HuH-7.5 (cell line): ENCODE data around the gene APOL5.

Experiments used
- DNase-seq: peaks from one replicate; pipeline ENCODE4 v3.0.0; 2011; ENCODE audit warnings: low spot score

APOL5 gene

DNA sequence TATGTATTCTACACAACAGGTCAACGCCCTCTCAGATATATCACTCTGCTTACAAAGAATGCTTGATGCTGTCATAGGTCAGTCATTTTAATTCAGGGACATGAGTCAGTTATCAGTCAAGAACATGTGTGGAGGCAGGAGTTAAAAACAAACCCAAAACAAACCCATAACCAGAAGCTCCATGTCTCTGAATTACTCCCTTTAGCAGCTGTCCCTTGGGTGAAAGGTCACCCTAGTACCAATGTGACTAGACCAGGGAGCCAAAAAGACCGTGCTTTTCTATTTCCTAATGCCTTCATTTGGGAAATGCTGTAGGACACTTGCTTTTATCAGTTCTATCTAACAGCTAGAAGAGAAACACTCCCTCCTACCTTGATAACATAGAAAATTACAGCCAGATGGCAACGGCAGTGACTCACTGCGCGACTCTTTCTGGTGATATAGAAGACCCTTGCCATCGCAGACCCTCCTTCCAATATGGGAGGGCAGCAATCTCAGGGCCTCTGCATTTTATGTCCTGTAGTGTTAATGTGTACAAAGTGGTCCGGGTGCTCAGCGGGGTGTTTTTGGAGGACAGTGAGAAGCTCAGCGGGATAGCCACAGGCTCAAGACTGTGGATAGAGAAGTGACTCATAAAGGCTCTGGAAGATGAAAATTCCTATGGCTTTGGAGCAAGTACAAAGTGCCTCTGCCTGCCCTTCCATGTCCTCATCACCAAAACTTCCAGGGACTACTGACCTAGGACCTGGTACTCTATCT is 24.8 kb downstream of the APOL5 start:
- DNase-seq, result no peak

- no peak for DNase-seq
These were observed 25.7 kb downstream of the APOL5 start for GRCh38 chr22:35743326-35743860.

DNA sequence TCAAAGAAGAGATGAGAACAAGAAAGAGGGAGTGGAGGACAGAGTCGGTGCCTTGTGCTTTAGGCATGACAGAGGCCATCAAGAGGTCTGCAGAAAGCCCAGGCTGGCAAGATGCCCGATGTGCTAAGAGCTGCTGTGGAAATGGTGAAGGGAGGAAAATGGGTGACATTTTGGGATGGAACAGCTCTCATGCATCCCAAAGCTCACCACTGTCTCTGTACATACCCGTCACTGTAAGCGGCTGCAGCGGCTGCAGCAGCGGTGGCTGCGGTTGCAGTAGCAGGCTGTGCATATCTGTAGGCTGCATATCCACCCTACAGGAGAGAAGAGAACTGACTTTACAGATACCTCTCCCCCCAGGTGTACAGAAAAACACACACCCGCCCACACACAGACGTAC is 28.6 kb downstream of the APOL5 start:
- DNase-seq, result no peak

GRCh38 chr22:35746946-35747703 is 29.5 kb downstream of the APOL5 start:
- no peak for DNase-seq

- DNase-seq, result no peak
These were observed 32.1 kb downstream of the APOL5 start for GRCh38 chr22:35749808-35750207.

GRCh38 chr22:35752006-35752862 is 34.6 kb downstream of the APOL5 start:
- no peak for DNase-seq

DNA sequence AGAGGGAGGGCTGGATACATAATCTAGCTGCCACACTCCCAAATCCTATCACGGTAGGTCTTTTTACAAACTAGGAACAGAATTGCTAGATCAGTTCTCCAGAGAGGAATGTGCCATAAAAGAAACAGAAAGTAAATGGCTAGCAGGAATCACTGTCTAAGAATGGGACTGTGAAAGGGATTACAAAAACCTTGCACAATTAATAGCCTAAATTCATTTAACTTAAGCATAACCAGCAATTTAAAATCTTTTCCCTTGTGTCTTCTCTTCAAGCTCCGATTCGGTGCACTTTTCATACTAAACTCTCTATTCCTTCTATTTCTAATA is 35.2 kb downstream of the APOL5 start:
- DNase-seq, result no peak

- DNase-seq, result no peak
These were observed 37.1 kb downstream of the APOL5 start for GRCh38 chr22:35754761-35755160.

DNA sequence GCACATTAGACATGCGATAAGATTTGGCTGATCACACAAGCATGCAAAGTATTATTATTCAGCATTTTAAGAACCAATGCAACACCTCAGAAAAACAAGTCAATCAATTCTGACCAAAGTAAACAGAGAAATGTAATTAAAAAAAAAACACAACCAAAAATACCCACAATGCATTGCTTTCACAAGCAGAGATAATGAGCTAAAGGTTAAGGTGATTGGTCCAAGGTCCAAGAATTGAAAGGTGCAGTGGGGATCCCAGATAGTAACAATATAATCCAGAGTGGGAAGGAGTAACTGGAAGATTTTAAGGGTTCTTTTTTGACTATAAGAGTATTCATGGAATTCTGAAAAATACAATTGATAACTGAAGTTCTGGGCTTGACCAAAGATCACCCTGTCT is 39.0 kb downstream of the APOL5 start:
- no peak for DNase-seq

- no peak for DNase-seq
These were observed 40.7 kb downstream of the APOL5 start for GRCh38 chr22:35758394-35758793.

DNA sequence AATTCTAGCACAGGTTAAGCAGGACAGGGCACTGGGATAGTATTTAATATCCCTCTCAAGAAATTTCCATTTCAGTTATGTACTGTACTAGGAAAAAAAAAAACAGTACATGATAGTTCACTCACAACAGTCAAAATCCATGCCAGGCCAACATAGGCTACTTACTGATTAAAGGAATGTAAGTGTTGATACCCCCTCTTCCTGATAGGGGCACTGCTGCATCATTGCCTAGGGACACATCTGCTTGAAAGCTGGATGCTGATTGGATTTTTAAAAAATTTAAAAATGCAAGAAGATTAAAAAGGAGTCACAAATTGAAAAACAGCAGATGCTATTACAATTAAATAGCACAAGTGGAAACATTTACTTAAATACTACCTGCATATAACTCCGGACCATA is 43.4 kb downstream of the APOL5 start:
- no peak for DNase-seq

DNA sequence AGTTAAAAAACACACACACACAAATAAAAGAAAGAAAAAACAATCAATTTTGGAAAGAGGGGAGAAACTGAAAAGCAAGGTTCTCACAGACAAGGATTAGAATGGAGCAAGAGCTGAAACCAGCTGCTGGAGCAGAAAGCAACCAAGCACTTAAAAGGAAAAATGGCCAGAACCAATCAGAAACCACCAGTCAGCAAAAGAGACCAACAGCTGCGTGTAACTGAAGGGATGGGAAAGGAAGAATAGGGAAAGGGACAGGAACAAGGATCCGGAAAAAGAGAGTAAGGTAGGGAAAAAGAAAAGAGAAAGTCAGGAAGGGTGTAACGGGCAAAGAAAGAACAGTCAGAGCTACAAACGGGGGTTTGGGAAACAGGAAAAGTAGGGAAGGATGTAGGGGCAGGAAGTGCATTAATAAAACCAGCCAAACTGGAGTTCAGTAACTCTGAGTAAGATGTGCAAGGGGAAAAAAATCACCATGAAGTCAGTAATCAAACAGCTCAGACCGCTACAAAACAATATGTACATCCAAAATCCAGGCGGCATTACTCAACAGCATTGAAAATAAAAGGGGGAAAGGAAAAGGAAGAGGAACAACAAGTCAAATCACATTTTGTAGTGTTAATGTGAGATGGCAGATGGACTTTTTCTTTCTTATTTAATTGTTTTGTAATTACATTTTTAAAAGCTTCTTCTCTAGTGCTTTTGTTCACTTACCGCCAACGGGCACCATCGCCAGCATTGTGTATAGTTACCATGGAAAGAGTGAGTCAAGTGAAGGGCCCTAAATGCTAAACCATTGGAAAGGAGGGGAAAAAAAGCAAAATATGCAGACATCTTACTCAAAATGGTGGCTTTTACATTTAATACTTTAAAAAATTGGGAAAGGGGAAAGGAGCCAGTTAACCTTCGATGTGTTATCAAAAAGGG is 49.2 kb downstream of the APOL5 start:
- no peak for DNase-seq

DNA sequence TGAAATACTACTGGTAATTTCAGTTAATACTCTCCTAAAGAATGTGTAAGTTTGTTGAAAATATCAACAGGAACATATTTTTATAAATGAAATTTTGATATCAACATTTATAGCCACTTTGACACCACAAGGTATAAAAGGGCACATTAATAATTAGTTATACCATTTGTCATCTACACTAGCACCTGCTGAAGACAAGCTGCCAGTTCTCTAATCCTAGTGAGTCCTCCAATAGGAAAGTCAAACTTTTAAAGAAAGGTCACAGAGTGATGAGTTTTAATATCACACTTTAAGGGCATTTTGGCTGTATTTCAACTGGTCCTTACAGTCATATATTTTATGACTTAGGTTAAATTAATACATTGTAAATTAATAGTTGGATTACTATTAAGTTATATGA is 52.3 kb downstream of the APOL5 start:
- no peak for DNase-seq

DNA sequence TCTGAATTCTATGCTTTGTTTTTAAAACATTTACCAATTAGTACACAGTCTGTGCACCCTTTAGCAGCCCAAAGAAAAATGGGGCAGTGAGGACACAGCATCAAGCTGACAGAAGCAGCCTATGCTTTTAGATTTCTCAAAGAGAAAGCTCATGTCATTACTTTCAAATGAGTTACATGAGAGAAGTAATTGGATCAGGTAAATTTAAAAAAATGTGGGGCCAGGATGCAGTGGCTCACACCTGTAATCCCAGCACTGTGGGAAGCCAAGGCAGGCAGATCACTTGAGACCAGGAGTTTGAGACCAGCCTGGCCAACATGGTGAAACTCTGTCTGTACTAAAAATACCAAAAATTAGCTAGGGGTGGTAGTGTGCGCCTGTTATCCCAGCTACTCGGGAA is 57.7 kb downstream of the APOL5 start:
- no peak for DNase-seq

DNA sequence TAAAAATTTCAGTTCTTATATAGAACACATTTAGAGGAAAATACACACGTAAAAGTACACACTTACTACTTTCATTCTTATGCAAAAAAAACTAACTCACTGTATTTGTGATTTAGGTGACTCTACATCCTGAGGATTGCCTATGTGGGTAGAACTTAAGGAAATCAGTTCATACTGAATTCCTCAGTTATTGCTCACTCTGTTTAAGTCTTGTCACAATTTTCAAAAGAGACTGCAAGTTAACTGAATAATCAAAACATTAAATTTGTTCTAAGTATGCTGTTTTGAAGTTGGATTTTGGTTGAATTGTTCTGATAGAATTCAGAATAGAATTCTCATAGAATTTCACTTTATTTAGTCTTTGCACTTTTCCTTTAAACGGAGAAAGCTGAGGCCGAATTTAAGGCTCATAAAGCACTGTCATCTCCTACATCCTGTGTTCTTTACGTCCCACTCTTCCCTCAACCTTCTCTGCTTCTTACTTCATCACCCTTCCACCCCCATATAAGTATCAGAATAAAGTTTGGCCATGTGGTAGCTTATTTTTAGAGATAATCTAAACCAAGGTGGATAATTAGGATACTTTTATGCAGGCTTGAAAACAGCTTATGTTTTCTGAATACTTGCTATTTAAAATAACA is 59.8 kb downstream of the APOL5 start:
- no peak for DNase-seq
